GM18507 (cell line): ENCODE results near the gene IL4R.

Source experiments
- DNase-seq: peaks from one replicate; pipeline ENCODE4 v3.0.0; 2011; ENCODE audit warnings: low read depth; ENCODE audit not compliant: insufficient read length; ENCODE audit errors: extremely low spot score
- FAIRE-seq: peaks from 2 replicates; lab custom pipeline; 2011; peaks lifted over from hg19 to GRCh38; lab: Jason Lieb, UNC

IL4R gene

GRCh38 chr16:27368358-27368722, 54.6 kb downstream of the IL4R start:
- DNase-seq (no peak), FAIRE-seq (no peak)

- FAIRE-seq = no peak
- no peak for DNase-seq
Measured at GRCh38 chr16:27369806-27370205, 56.0 kb downstream of the IL4R start.

- no peak for DNase-seq
- FAIRE-seq = no peak
Measured at GRCh38 chr16:27370318-27370717, 56.5 kb downstream of the IL4R start.

GRCh38 chr16:27373312-27373711, 59.5 kb downstream of the IL4R start:
- no peak for FAIRE-seq
- DNase-seq = no peak

GRCh38 chr16:27374221-27374803, 60.5 kb downstream of the IL4R start:
- FAIRE-seq (no peak), DNase-seq (no peak)

- peak; percentile 98 for FAIRE-seq
Measured at GRCh38 chr16:27374804-27375425, 61.1 kb downstream of the IL4R start.

GRCh38 chr16:27377666-27378485, 64.1 kb downstream of the IL4R start:
- FAIRE-seq (peak; percentile 84), DNase-seq (no peak)

More at GRCh38 chr16:27374804-27375425, 61.1 kb downstream of the IL4R start:
- DNase-seq = no peak

- FAIRE-seq (peak; percentile 57), DNase-seq (no peak)
Measured at GRCh38 chr16:27378871-27379481, 65.2 kb downstream of the IL4R start.

GRCh38 chr16:27379919-27380318, 66.1 kb downstream of the IL4R start:
- DNase-seq = no peak
- no peak for FAIRE-seq

GRCh38 chr16:27381236-27381635, 67.5 kb downstream of the IL4R start:
- no peak for FAIRE-seq
- no peak for DNase-seq

GRCh38 chr16:27381974-27382855, 68.4 kb downstream of the IL4R start:
- FAIRE-seq (no peak), DNase-seq (no peak)

GRCh38 chr16:27383556-27384243, 69.9 kb downstream of the IL4R start:
- no peak for FAIRE-seq
- DNase-seq = no peak

- FAIRE-seq = peak; percentile 46
Measured at GRCh38 chr16:27384425-27384824, 70.7 kb downstream of the IL4R start.

GRCh38 chr16:27385398-27385797, 71.6 kb downstream of the IL4R start:
- FAIRE-seq (no peak), DNase-seq (no peak)

More at GRCh38 chr16:27384425-27384824, 70.7 kb downstream of the IL4R start:
- DNase-seq = no peak

- DNase-seq (no peak), FAIRE-seq (no peak)
Measured at GRCh38 chr16:27386674-27387073, 72.9 kb downstream of the IL4R start.

GRCh38 chr16:27387724-27388123, 74.0 kb downstream of the IL4R start:
- FAIRE-seq (peak; percentile 77), DNase-seq (no peak)

GRCh38 chr16:27389272-27389961, 75.6 kb downstream of the IL4R start:
- DNase-seq = no peak
- peak; percentile 81 for FAIRE-seq

- FAIRE-seq = no peak
- DNase-seq = no peak
Measured at GRCh38 chr16:27390151-27390550, 76.4 kb downstream of the IL4R start.
